Neutrophil (primary cell): ENCODE measurements around the gene PLXNB3.

Experiments
- H3K27ac ChIP-seq: fragments of 200-600 bp; sonication (generic); 2 replicates; pipeline ENCODE4 v1.5.1; 2016; ENCODE audit warnings: mild to moderate bottlenecking, moderate library complexity
- H3K27me3 ChIP-seq: fragments of 200-600 bp; sonication (generic); 2 replicates; pipeline ENCODE4 v1.6.0; 2016; ENCODE audit warnings: mild to moderate bottlenecking
- H3K36me3 ChIP-seq: fragments of 200-600 bp; sonication (generic); 2 replicates; pipeline ENCODE4 v1.5.1; 2017
- H3K4me1 ChIP-seq, 2 experiments: fragments of 200-600 bp in 1 of 2; sonication (generic) in 1 of 2; 1 replicate in 1 of 2; 2 replicates in 1 of 2; pipeline versions ENCODE4 v1.5.1 to v1.6.1; 2013 to 2016; ENCODE audit warnings: low read depth in 1 of 2, low read length in 1 of 2, mild to moderate bottlenecking in 1 of 2, moderate library complexity in 1 of 2; ENCODE audit not compliant: control insufficient read depth in 1 of 2, insufficient read depth in 1 of 2
- H3K4me3 ChIP-seq, 2 experiments: fragments of 200-600 bp in 1 of 2; sonication (generic) in 1 of 2; 1 replicate in 1 of 2; 2 replicates in 1 of 2; pipeline ENCODE4 v1.5.1; 2013 to 2016; ENCODE audit warnings: low read depth in 1 of 2, low read length in 1 of 2, mild to moderate bottlenecking in 1 of 2, moderate library complexity in 1 of 2
- H3K9me3 ChIP-seq: fragments of 200-600 bp; sonication (generic); 2 replicates; pipeline ENCODE4 v1.5.1; 2016
- CTCF ChIP-seq: fragments of 200-600 bp; sonication (generic); IDR thresholded peaks from 2 replicates; pipeline ENCODE4 v1.5.1; 2016; ENCODE audit warnings: antibody characterized with exemption

Gene PLXNB3

GRCh38 chrX:153773741-153774575 lies 9.9 kb downstream of the PLXNB3 start:
- H3K4me1 ChIP-seq: no peaks in the 10 kb centered on the region
- H3K9me3 ChIP-seq: no peaks in the 10 kb centered on the region
- H3K27ac ChIP-seq: no peak overlapping the region
- no peaks in the 10 kb centered on the region for H3K36me3 ChIP-seq
- H3K4me3 ChIP-seq: no peak overlapping the region
- H3K27me3 ChIP-seq: peaks cover 5% of the 10 kb centered on the region
- TF ChIP-seq CTCF: no peak

GRCh38 chrX:153774576-153775292 lies 10.7 kb downstream of the PLXNB3 start:
- TF ChIP-seq CTCF: no peak
- Histone ChIP-seq H3K4me3 (no peak overlapping the region), H3K27me3 (peaks cover 13% of the 10 kb centered on the region), H3K36me3 (no peaks in the 10 kb centered on the region), H3K9me3 (no peaks in the 10 kb centered on the region), H3K4me1 (no peaks in the 10 kb centered on the region), H3K27ac (no peak overlapping the region)

GRCh38 chrX:153775293-153776119 lies 11.5 kb downstream of the PLXNB3 start:
- Histone ChIP-seq H3K27me3 (peaks cover 20% of the 10 kb centered on the region), H3K4me1 (no peaks in the 10 kb centered on the region), H3K36me3 (no peaks in the 10 kb centered on the region), H3K9me3 (no peaks in the 10 kb centered on the region), H3K27ac (no peak overlapping the region), H3K4me3 (no peak overlapping the region)
- TF ChIP-seq CTCF: no peak

GRCh38 chrX:153776120-153776599 lies 12.1 kb downstream of the PLXNB3 start:
- H3K4me3 ChIP-seq: no peak overlapping the region
- peaks cover 27% of the 10 kb centered on the region for H3K27me3 ChIP-seq
- no peak for TF ChIP-seq CTCF
- no peaks in the 10 kb centered on the region for H3K4me1 ChIP-seq
- no peak overlapping the region for H3K27ac ChIP-seq
- no peaks in the 10 kb centered on the region for H3K9me3 ChIP-seq
- H3K36me3 ChIP-seq: no peaks in the 10 kb centered on the region

- H3K4me1 ChIP-seq: no peaks in the 10 kb centered on the region
- H3K9me3 ChIP-seq: no peaks in the 10 kb centered on the region
- H3K27ac ChIP-seq: no peak overlapping the region
- no peaks in the 10 kb centered on the region for H3K36me3 ChIP-seq
- H3K27me3 ChIP-seq: peaks cover 31% of the 10 kb centered on the region
- no peak for TF ChIP-seq CTCF
- no peak overlapping the region for H3K4me3 ChIP-seq
Observed at GRCh38 chrX:153776611-153777045, 12.6 kb downstream of the PLXNB3 start.
